Femur (tissue), 1 donor: Measurements from ENCODE around the gene MYH14.

Experiments used
- DNase-seq: peaks from one replicate; pipeline ENCODE4 v3.0.0-alpha.2; 2017

Gene MYH14

DNA sequence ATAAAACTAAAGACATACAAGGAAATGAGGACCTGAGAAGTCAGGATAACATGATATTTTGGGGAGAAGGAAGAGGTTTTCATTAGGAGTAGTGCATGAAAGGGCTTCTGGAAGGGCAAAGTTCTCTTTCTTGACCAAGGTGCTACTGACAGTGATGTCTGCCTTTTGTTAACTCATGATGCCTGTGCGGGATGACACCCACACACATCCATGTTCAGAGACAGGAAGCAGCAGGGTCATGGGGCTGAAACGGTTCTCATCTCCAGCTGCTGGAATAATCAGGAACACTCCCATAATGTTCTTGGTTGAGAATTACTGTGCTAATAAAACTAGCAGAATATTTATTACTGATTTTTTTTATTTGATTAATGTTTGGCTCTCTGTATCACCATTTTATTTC lies 96.6 kb downstream of the MYH14 start:
- DNase-seq: no peak

DNA sequence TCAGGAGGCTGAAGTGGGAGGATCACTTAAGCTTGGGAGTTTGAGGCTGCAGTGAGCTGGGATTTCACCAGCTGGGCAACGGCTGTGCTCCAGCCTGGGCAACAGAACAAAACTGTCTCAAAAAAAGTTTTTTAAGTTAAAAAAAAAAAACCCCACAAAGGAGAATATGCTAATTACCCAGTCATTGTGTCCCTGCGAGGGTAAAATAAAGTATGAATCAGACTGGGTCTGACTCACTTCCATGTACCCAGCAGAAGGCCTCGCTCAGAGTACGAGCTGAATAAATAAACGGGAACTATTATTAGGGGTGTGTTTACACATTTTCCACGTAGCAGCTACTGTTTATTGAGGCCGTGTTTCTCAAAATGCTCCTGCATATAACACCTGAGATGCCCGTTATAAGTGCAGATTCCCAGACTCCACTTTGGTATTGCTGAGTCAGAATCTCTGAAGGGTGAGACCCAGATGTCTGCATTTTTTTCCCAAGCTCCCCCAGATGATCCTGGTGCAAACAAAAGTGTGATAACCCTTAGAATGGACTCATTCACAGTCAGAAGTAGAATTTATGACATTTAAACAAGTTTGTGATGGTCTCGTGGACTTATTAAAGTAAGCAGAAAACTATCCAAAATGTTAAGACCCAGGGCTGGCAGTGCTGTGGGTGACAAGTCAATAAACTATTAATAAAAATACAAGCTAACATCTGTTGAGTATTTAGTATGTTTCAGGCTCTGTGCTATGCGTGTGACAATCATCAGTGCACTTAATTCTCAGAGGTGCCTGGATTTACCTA lies 97.6 kb downstream of the MYH14 start:
- no peak for DNase-seq

DNA sequence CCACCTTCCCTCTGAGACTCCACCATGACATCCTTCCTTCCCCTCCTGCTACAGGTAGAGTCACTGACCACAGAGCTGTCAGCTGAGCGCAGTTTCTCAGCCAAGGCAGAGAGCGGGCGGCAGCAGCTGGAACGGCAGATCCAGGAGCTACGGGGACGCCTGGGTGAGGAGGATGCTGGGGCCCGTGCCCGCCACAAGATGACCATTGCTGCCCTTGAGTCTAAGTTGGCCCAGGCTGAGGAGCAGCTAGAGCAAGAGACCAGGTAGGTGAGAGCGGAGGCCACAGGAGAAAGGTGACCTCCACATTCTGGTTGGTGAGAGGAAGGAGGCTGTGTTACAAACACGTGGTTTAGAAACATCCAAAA lies 98.2 kb downstream of the MYH14 start:
- no peak for DNase-seq

DNA sequence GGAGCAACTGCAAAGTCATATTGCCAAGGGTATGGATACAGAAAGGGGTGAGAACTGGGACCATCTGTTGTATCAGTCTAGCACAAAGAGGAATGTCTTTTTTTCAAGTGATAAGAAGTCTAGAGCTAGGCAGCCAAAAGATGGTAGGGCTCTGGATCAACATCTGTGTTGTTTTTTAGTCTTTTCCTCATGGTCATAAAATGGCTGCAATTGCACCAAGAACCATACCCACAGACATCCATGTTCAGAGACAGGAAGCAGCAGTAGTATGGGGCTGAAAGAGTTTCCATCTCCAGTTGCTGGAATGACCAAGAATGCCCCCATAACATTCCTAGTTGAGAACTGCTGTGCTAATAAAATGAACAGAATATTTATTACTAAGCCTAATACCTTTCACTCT lies 100.1 kb downstream of the MYH14 start:
- DNase-seq: no peak

DNA sequence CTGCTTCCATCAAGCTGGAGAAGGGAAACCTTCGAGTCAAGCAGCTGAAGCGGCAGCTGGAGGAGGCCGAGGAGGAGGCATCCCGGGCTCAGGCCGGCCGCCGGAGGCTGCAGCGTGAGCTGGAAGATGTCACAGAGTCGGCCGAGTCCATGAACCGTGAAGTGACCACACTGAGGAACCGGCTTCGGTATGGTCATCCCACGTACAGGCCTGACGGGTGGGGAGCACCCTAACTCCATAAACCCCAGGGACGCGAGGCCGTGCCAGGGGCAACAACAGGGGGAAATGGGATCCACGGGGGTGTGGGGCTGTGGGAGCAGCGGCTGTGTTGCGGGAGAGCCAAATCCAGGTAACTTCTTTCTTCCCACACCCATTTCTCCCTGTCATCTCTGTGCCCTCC lies 105.6 kb downstream of the MYH14 start:
- no peak for DNase-seq

DNA sequence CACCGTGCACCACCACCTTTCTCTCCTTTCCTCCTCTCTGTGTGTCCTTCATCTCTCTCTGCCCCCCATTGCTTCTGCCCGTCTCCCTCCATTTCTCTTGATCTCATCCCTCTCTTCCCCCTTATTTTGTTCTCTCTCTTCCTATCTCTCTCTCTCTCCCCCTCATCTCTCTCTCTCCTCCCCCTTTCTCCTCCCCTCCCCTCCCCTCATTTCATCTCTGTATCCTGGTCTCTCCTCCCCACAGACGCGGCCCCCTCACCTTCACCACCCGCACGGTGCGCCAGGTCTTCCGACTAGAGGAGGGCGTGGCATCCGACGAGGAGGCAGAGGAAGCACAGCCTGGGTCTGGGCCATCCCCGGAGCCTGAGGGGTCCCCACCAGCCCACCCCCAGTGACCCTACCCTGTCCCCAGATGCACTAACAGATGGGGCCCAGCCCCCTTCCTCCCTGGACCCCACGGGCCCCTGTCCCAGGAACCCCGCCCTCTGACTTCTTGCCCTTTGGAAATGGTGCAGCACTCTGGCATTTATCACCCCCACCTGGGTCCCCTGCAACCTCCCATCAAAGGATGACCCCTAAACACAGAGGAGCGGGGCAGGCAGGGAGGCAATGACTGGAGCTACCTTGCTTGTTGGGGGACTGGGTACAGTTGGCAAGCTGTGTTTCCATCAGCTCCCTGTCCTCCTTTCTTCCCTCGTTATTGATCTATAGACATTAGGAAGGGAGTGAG lies 106.1 kb downstream of the MYH14 start:
- DNase-seq: no peak

DNA sequence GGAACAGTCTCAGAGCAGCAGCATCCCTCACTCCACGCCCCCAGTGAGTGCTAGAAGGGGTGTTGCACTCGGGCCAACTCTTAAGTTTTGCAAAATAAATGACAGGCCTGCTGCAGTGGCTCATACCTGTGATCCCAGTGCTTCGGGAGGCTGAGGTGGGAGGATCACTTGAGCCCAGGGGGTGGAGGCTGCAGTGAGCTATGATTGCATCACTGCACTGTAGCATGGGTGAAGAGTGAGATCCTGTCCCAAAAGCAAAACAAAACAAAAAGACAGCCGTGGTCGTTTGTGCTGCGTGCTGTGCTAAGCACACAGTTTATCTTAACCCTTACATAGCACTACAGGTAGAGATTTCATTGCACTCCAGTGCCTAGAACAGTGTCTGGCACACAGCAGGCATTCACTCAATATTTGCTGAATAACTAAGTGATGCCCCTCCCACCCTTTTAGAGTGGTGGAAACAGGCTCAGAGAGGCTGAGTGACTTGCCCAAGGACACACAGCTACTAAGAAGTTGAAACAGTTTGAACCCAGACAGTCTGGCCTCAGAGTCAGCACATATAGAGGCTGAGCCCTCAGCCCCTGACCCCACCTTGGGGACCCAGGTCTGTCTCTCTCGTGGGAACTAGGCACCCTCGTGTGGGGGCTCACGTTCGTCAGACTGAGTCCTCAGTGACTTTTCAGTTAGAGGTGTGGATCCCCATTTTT lies 107.5 kb downstream of the MYH14 start:
- no peak for DNase-seq

DNA sequence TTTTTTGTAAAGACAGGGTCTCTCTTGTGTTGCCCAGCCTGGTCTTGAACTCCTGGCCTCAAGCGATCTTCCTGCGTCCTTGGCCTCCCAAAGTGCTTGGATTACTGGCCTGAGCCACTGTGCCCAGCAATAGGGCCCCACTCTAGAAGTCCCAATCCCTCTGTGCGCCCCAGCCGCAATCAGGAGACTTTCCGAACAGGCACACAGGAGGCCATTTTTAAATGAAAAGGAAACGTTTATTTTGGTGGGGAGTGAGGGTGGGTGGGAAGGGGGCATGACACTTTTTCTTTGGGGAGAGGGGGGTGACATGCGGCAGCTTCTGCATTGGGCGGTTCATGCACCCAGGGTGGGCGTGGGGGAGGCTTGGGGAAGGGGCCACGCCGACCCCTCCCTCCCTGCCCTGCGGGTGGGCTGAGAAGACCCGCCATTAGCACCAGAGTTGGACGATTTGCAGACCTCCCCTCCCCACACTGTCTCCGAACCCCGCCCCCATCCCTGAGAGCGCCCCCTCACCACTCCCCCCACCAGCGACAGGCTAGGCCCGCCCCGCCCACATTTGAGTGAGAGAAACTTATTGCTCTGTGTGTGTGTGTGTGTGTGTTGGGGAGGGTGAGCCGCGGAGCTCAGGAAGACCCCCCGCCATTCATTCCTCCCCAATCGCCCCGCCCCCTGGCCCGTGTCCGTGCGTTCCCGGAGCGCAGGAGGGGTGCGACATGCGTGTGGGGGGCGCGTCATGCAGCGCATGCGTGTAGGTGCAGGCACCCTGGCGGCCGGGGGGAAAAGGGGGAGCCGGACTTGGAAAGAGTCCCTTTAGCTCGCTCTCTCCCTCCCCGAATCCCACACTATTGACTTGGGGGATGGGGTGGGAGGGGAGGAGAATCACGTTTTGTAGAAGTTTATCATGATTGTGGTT lies 108.6 kb downstream of the MYH14 start:
- DNase-seq: no peak

DNA sequence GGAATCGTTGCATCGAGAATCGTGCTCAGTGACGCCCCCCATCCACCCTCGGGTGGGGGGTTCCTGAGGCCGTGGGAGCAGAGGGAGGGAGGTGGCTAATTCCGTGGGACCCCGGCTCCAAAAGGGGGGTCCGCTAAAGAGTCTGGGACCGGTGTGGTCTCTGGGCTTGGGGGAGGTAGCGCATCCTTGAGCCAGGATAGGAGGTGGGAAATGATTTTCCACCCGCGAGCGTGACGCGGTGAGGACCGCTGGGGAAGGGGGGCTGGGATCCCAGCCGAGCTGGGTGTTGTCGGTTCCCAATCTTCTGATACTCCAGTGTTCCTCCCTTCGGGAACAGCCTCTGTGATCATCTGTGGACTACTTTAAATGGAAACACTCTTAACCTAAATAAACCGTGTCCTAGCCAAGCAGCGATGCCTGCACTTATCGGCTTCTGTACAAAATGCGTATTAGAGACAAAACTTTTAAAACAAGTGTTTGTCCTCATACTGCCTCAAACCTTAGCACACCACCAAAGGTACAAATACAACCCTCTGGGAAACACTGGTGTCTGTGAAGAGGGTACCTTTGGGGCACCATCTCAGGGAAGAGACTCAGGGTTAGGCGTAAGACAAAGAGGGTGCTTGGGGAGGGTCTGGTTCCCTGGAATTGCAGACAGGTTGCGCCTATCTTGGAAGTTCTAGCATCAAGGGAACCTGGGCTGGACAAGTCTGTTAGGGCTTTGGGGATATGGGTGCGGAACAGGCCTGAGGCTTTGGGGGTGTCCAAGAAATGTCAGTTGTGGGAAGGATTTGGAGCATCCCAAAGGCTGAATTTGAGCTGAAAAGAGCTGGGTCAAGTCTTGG lies 109.8 kb downstream of the MYH14 start:
- DNase-seq: no peak

DNA sequence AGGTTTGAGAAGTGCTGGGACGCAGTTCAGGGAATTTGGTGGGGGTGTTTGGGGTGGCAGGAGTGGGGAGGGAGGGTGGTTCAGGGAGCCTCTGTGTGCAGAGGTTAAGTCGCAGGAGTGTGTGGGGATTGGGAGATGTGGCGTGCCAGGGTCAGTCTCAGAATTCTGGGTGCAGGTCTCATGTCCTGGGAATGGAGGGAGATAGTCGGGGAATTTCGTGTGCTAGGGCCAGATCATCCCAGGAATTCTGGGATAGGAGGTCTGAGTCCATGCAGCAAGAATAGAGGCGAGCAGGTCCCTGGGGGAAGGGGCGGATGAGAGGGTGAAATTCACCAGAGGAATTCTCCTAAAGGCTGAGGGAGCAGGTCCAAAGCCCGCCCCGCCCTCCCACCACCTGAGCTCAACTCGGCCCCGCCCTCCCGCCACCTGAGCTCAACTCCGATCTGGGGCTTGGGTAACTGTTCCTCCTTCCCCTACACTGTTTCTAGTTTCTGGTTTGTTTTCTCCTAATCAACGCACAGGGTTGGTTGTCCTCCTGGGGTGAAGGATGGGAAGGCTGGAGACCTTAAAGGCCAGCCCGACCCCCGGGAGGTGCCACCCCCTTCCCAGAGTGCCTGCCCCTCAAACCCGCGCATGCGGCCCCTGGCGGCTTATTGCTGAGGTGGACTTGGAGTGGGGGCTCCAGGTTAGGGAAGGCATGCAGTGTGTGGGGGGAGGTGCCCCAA lies 110.6 kb downstream of the MYH14 start:
- DNase-seq: no peak

DNA sequence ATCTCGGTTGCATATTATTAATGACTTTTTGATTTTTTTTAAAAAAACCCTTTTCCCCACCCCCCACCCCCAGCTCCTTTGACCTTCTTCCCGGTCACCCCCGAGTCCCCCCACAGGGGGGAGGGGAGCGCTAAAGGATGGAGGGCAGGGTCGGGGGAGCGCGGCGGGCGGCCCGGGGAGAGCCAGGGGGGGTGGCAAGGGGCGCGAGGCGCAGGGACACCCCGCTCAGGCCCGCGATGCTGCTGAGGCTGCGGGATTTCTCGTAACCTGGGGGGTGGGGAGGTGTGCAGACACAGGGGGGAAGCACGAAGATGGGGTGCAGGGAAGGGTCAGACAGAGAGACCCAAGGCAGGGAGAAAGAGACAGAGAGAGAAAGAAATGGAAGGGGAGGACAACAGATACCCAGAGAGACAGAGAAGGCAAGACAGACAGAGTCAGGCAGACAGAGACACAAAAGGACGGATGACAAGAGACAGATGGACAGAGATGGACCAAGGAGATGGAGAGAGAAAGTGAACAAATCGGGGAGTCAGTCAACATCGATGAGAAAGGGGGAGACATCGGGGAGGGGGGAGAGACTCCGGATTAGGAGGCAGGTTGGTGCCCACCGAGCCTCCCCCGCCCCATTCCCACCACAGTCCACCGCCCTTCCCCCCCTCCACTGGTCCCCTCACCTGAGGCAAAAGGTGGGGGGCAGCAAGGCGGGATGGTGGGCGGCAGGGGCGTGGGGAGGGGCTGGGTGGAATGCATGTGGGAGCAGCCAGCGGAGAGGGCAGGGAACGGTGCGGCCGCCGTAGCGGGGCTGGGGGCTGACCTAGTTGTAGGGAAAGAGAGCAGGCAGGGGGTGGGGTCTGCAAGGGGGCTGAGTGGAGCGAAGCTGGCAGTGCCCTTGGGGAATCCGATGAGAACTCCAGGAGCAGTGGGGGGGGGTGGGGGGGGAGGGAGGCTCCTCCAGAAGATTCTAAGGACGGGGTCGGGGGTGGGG lies 111.6 kb downstream of the MYH14 start:
- no peak for DNase-seq

DNA sequence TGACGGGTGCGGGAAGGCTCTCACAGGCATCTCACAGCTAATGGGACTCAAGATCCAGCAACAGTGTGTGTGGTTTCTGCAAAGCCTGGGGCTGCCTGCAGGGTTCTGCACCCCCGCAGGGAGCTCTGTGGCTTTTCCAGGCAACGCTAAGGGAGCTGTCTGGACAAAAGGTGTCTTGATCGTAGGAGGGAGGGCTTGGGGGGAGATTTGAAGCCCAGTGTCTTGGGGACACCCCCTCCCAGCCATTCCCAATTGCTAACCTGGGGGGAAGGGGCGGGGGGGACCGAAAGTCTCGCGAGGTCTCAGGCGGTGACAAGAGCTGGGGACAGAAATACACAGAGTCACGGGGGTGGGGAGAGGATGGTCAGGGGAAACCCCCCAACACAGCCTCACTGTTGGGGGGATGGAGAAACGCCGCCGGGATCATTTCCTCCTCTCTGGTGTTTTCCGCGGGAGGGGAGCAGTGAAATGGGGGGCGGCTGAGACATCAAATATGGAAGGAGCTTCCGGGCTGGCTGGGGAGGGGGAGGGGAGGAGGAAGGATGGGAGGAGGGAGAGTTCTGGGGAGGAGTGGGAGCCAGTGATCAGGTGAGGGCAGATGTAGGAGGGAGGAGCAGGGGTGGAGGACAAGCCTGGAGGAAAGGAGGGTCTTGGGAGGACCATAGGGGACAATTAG lies 112.5 kb downstream of the MYH14 start:
- DNase-seq: no peak

DNA sequence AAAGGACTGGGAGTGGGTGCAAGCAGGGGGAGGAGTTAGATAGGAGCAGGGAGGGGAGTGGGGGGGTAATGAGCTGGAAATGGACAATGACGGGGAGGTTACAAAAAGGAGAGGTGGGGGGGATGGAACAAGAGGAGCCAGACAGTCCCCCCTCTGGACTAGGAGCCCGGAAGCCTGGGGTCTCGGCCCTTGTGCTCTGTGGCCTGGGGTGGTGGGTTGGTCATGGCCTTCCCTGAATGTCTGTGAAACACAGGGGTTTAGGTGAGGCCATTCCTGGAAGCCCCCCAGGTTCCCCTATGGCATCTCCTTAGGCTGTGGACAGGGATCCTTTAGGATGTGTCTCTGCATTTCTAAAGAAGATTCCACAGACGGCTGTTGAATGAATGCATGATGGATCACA lies 113.7 kb downstream of the MYH14 start:
- no peak for DNase-seq

DNA sequence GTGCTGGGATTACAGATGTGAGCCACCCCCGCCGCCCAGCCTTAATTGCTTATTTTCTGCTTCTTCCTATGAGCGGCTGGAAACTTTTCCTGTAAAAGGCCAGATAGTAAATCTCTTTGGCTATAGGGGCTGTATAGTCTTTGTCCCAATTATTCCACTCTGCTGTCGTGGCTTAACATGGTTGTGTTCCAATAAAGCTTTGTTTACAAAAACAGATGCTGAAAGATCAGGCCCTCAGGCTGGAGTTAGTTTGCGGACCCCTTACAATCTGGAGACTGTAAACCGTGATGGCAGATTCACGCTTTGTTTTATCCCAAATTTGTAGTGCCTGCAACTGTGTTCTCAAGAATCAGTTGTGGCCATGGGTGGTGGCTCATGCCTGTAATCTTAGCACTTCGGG lies 115.0 kb downstream of the MYH14 start:
- no peak for DNase-seq

DNA sequence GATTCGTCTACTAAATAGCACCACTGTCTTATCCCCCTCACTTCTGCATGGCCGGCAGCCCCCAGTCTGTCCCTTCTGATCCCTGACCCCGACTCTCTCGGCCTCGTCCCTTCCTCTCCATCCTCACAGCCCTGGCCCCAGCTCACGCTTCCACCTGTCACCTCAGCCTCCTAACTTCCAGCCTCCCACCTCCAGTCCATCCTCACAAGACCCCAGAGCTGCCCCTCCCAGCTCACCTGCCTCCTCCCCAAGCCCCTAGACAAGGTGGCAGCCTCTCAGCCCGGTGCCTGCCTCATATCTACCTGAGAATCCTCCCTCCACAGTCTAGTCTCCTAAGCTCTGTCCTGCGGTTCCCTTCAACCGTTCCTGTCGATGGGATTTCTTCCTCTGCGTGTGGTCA lies 115.7 kb downstream of the MYH14 start:
- no peak for DNase-seq

DNA sequence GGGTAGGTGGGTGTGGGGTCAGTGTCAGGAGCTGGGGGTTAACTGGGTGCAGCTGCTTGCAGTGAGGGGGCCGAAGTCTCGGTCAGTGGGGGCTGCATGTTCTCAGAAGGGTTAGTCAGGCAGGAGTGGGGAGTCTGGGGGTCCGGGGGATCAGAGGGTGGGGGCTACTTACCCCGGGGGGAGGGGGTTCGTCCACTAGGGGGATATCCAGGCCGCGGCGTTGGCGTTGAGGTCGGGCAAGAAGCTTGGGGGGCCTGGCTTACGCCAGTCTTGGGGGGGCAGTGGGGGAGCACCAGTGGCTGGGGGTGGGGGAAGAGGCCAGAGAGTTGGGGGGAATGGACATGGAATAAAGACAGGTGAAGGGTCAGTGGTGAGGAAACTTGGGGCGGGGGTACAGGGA lies 116.6 kb downstream of the MYH14 start:
- DNase-seq: no peak

DNA sequence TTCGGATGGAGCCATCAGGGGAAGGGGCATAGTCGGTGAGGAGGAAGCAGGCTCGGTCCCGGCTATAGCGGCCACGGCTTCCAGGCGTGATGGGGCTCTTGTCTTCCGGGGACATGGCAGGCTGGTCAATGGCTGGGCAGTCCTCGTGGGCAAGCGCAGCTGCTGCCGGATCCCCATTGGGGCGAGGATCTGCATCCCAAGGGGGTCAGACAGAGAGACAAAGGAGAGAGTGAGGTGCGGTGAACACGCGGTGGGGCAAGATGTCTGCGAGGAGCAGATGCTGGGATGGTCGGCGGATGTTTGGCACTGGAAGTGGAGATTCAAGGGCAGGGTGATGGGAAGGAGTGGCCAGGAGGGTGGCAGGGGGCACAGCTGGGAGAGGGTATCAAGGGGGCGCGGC lies 117.2 kb downstream of the MYH14 start:
- DNase-seq: no peak

DNA sequence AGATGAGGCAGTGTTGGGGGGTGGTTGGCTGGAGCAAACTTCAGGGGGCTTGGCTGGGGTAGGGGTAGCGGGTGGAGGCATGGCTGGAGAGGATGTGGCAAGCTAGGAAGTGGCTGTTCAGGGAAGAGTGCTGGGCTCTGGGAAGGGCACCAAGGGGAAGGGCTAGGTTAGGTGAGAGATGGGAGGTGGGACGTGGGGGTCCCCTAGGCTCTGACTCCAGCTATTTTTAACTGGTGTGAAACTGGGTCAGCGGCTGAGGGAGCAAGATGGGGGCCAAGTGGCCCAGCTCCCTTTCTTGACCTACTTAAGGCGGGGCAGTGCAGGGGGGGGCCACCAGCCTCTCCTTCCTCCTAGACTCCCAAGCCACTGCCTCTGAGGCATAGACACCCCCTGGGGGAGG lies 118.4 kb downstream of the MYH14 start:
- no peak for DNase-seq

DNA sequence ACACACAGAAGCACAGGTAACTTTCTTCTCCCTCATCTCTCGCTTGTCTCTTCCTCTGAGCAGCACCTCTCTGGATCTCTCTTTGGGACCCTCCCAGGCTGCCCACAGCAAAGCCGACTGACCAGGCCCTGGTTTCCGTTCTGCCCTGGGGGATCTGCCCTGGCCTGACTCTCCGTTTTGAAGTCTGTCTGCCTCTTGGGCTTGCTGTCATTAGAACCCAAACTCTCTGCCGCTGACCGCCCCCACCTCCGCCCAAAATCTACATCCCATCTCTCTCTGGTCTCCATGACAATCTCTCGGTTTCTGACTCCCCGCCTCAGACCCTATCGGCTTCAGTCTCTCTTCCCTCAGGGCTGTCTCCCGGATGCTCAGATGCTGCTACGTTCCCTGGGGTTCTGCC lies 118.8 kb downstream of the MYH14 start:
- DNase-seq: no peak
